DOHH2 (cell line): ENCODE results near the gene CNTN4.

Source experiments
- H3F3A ChIP-seq: fragments of 200-600 bp; sonication (generic), shearing (Covaris generic); 2 replicates; pipeline ENCODE4 v1.6.0; 2016; ENCODE audit warnings: antibody characterized with exemption, mild to moderate bottlenecking; ENCODE audit not compliant: control insufficient read depth, insufficient read depth
- H3K27ac ChIP-seq: fragments of 200-600 bp; sonication (generic); 2 replicates; pipeline ENCODE4 v1.5.1; 2014; ENCODE audit warnings: low read depth, mild to moderate bottlenecking, low read length, moderate library complexity
- H3K27me3 ChIP-seq: fragments of 200-600 bp; sonication (generic); 2 replicates; pipeline ENCODE4 v1.6.1; 2014; ENCODE audit warnings: mild to moderate bottlenecking, low read length, mixed read lengths; ENCODE audit not compliant: control insufficient read depth
- H3K36me3 ChIP-seq: fragments of 200-600 bp; sonication (generic); 2 replicates; pipeline ENCODE4 v1.6.1; 2014; ENCODE audit warnings: mild to moderate bottlenecking, low read length, moderate library complexity, mixed read lengths; ENCODE audit not compliant: control insufficient read depth
- H3K4me1 ChIP-seq: fragments of 200-600 bp; sonication (generic); 2 replicates; pipeline ENCODE4 v1.6.1; 2014; ENCODE audit warnings: mild to moderate bottlenecking, low read length, mixed read lengths; ENCODE audit not compliant: control insufficient read depth
- H3K4me2 ChIP-seq: fragments of 200-600 bp; sonication (generic); 2 replicates; pipeline ENCODE4 v1.6.0; 2014; ENCODE audit warnings: mild to moderate bottlenecking, low read length, moderate library complexity
- H3K4me3 ChIP-seq: fragments of 200-600 bp; sonication (generic); 2 replicates; pipeline ENCODE4 v1.5.1; 2014; ENCODE audit warnings: mild to moderate bottlenecking, low read length, mixed read lengths
- H3K79me2 ChIP-seq: fragments of 200-600 bp; sonication (generic); 2 replicates; pipeline ENCODE4 v1.6.1; 2014; ENCODE audit warnings: mild to moderate bottlenecking, low read length, mixed read lengths; ENCODE audit not compliant: control insufficient read depth
- H3K9me2 ChIP-seq: fragments of 200-600 bp; sonication (generic); replicated peaks from 2 replicates; pipeline ENCODE4 v1.6.1; 2014; ENCODE audit warnings: mild to moderate bottlenecking, low read length, mixed read lengths; ENCODE audit not compliant: control insufficient read depth
- H3K9me3 ChIP-seq: fragments of 200-600 bp; sonication (generic); 2 replicates; pipeline ENCODE4 v1.6.1; 2014; ENCODE audit warnings: antibody characterized with exemption, low read length, mixed read lengths; ENCODE audit not compliant: control insufficient read depth, insufficient read depth
- H4K20me1 ChIP-seq: fragments of 200-600 bp; sonication (generic); 2 replicates; pipeline ENCODE4 v1.6.0; 2014; ENCODE audit warnings: low read depth, mild to moderate bottlenecking, antibody characterized with exemption, low read length, moderate library complexity; ENCODE audit not compliant: control insufficient read depth, insufficient read depth
- EZH2phosphoT487 ChIP-seq: fragments of 200-600 bp; sonication (generic); IDR thresholded peaks from 2 replicates; pipeline ENCODE4 v1.6.1; 2017; ENCODE audit warnings: borderline replicate concordance, mild to moderate bottlenecking, antibody characterized with exemption, low read length, moderate library complexity, mixed read lengths
- TF ChIP-seq, protein P1 (sequence below): fragments of 200-600 bp; sonication (generic); IDR thresholded peaks from one replicate; pipeline ENCODE4 v1.5.1; 2014; ENCODE audit warnings: antibody characterized with exemption, mild to moderate bottlenecking, low read depth, low read length; ENCODE audit not compliant: poor library complexity, severe bottlenecking

The CNTN4 gene

DNA sequence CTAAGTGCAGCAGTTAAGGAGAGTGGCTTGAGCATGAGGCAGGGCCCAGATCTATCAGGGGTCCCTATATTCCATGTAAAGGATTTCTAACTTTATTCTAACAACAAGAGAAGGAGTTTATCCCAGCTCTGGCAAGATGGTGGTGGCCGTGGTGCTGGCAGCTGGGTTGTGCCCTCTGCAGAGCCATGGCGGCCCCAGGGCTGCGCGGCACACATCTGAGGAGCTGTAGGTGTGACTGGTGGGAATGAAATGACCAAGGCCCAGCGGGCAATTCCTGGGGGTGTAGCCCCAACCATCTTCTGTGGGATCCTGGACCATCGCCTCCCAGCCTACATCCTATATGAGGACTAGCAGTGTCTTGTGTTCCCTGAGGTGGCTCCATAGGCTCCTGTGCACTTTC lies 263.5 kb downstream of the CNTN4 start:
- H3K4me3 ChIP-seq = no peak overlapping the region
- no peaks in the 10 kb centered on the region for H3F3A ChIP-seq

DNA sequence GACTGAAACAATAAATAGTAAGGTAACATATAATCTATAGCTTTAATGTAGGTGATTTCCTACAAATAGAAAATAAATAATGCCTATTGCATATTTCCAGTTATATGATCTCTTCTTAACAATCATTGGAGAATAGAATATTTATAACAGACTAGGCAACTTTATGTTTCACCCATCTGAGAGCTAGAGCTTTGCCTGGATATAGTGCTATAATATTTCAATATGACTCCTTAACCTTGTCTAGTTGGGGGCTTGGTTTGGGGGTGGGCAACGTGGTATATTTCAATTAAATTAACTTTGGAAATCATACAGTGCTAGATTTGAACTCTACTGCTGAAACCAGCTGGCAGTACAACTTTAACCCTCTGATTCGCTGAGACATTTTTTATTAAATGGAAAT lies 265.2 kb downstream of the CNTN4 start:
- Histone ChIP-seq H3K27me3 (no peaks in the 10 kb centered on the region), H3F3A (no peaks in the 10 kb centered on the region), H3K27ac (no peak overlapping the region), H3K4me3 (no peak overlapping the region), H3K4me2 (no peak overlapping the region), H3K9me2 (no peaks in the 10 kb centered on the region), H3K36me3 (no peaks in the 10 kb centered on the region), H3K9me3 (no peaks in the 10 kb centered on the region), H3K79me2 (no peaks in the 10 kb centered on the region), H3K4me1 (no peaks in the 10 kb centered on the region), H4K20me1 (no peaks in the 10 kb centered on the region)
- TF ChIP-seq, protein P1, sequence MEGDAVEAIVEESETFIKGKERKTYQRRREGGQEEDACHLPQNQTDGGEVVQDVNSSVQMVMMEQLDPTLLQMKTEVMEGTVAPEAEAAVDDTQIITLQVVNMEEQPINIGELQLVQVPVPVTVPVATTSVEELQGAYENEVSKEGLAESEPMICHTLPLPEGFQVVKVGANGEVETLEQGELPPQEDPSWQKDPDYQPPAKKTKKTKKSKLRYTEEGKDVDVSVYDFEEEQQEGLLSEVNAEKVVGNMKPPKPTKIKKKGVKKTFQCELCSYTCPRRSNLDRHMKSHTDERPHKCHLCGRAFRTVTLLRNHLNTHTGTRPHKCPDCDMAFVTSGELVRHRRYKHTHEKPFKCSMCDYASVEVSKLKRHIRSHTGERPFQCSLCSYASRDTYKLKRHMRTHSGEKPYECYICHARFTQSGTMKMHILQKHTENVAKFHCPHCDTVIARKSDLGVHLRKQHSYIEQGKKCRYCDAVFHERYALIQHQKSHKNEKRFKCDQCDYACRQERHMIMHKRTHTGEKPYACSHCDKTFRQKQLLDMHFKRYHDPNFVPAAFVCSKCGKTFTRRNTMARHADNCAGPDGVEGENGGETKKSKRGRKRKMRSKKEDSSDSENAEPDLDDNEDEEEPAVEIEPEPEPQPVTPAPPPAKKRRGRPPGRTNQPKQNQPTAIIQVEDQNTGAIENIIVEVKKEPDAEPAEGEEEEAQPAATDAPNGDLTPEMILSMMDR = no peak
- TF ChIP-seq EZH2phosphoT487 = no peak

More for the DNA sequence above, 263.5 kb downstream of the CNTN4 start:
- H3K4me2 ChIP-seq = no peak overlapping the region
- TF ChIP-seq, protein P1 = no peak
- no peak for TF ChIP-seq EZH2phosphoT487
- no peaks in the 10 kb centered on the region for H3K27me3 ChIP-seq
- no peaks in the 10 kb centered on the region for H4K20me1 ChIP-seq
- H3K36me3 ChIP-seq = no peaks in the 10 kb centered on the region
- H3K9me3 ChIP-seq = no peaks in the 10 kb centered on the region
- H3K4me1 ChIP-seq = no peaks in the 10 kb centered on the region
- no peaks in the 10 kb centered on the region for H3K79me2 ChIP-seq
- no peak overlapping the region for H3K27ac ChIP-seq
- no peaks in the 10 kb centered on the region for H3K9me2 ChIP-seq

DNA sequence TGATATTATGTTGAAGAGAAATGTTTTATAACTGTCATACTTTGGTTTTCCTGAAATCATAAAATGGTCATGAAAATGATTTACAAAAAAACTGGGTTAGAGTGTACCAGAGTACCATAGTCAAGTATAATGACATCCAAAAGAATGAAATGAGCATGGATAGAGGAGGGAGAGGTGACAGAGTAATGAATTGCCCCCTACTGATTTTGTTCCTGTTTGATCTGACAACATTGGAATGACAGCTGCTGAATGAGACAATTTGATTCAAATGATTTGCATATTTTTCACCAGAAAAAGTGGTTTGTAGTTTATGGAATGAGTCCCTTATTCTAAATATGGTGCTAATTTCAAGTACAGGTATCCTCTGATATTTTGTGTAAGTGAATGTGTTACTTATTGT lies 271.7 kb downstream of the CNTN4 start:
- TF ChIP-seq, protein P1 = no peak
- no peak for TF ChIP-seq EZH2phosphoT487
- no peaks in the 10 kb centered on the region for H3K9me3 ChIP-seq
- no peaks in the 10 kb centered on the region for H4K20me1 ChIP-seq
- H3K27me3 ChIP-seq = no peaks in the 10 kb centered on the region
- no peaks in the 10 kb centered on the region for H3K36me3 ChIP-seq
- no peaks in the 10 kb centered on the region for H3K9me2 ChIP-seq
- no peaks in the 10 kb centered on the region for H3K79me2 ChIP-seq
- no peaks in the 10 kb centered on the region for H3F3A ChIP-seq
- no peak overlapping the region for H3K27ac ChIP-seq
- no peak overlapping the region for H3K4me2 ChIP-seq
- no peak overlapping the region for H3K4me3 ChIP-seq
- H3K4me1 ChIP-seq = no peaks in the 10 kb centered on the region

DNA sequence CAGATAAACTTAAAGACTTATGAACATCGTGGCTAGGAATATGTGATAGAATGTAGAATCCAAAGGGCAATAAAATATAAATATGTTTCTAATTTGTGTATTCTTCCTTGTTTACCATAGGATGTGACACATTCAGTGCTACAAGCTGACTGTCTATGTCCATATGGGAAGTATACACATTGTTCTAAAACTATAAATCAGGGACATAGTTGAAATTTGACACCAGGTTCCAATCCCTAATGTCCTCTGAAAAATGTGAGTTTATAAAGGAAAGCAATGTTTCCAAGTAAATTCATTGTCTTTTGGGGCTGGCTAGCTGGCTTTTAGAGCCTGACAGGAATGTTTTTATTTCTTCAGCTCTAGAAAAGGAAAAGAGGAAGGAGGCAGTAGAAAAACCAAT lies 273.6 kb downstream of the CNTN4 start:
- Histone ChIP-seq H3K36me3 (no peaks in the 10 kb centered on the region), H3K4me1 (no peaks in the 10 kb centered on the region), H3K4me2 (no peak overlapping the region), H3K27ac (no peak overlapping the region), H3F3A (no peaks in the 10 kb centered on the region), H3K4me3 (no peak overlapping the region), H3K79me2 (no peaks in the 10 kb centered on the region), H3K9me2 (no peaks in the 10 kb centered on the region), H4K20me1 (no peaks in the 10 kb centered on the region), H3K27me3 (no peaks in the 10 kb centered on the region), H3K9me3 (no peaks in the 10 kb centered on the region)
- no peak for TF ChIP-seq EZH2phosphoT487
- TF ChIP-seq, protein P1 = no peak
